ENCODE data around the gene CTRL. TPM values are rescaled to one million over a fixed set of nuclear protein-coding genes. Genes with fewer than 3 reads are reported as not detected.

CTRL gene
- total RNA-seq, 1 donor from 2014 or later = 0.59 TPM

GRCh38 chr16:67927131-67927941 is 4.3 kb downstream of the CTRL start:
- Histone ChIP-seq H3K4me1 (peaks cover 31% of the 10 kb centered on the region), H3K36me3 (peaks cover 60% of the 10 kb centered on the region), H3K27ac (peak overlapping the region; percentile 56), H3K9me3 (no peaks in the 10 kb centered on the region), H3K27me3 (ENCODE audit: low read depth) (no peaks in the 10 kb centered on the region), H3K4me3 (no peak overlapping the region)
- no peak for TF ChIP-seq CTCF (IDR thresholded peaks at IDR 0.05)
- DNase-seq (no peak), ATAC-seq (no peak)
- intact Hi-C loops (cut with DNase I) = no loop called here

GRCh38 chr16:67926181-67926750 is 5.4 kb downstream of the CTRL start:
- intact Hi-C loops (cut with DNase I) = no loop called here
- Histone ChIP-seq H3K4me1 (peaks cover 31% of the 10 kb centered on the region), H3K27ac (peak overlapping the region; percentile 56), H3K27me3 (ENCODE audit: low read depth) (no peaks in the 10 kb centered on the region), H3K9me3 (no peaks in the 10 kb centered on the region), H3K36me3 (peaks cover 59% of the 10 kb centered on the region), H3K4me3 (no peak overlapping the region)
- ATAC-seq (peak in 1 of 2 donors; percentile 18), DNase-seq (peak; percentile 58)
- no peak for TF ChIP-seq CTCF (IDR thresholded peaks at IDR 0.05)

GRCh38 chr16:67924140-67924906 is 7.3 kb downstream of the CTRL start:
- no peak for ATAC-seq
- Histone ChIP-seq H3K4me1 (peaks cover 31% of the 10 kb centered on the region), H3K36me3 (peaks cover 58% of the 10 kb centered on the region), H3K27ac (no peak overlapping the region), H3K9me3 (no peaks in the 10 kb centered on the region), H3K27me3 (ENCODE audit: low read depth) (no peaks in the 10 kb centered on the region), H3K4me3 (no peak overlapping the region)
- intact Hi-C loops (cut with DNase I) = no loop called here
- no peak for DNase-seq
- no peak for TF ChIP-seq CTCF (IDR thresholded peaks at IDR 0.05)

- H3K9me3 ChIP-seq = no peaks in the 10 kb centered on the region
- H3K27me3 ChIP-seq (ENCODE audit: low read depth) = no peaks in the 10 kb centered on the region
- intact Hi-C loops (cut with DNase I) = no loop called here
- no peak for TF ChIP-seq CTCF (IDR thresholded peaks at IDR 0.05)
- no peak overlapping the region for H3K27ac ChIP-seq
- ATAC-seq = no peak
- DNase-seq = no peak
- H3K4me3 ChIP-seq = no peak overlapping the region
- H3K36me3 ChIP-seq = peaks cover 52% of the 10 kb centered on the region
- H3K4me1 ChIP-seq = peaks cover 31% of the 10 kb centered on the region
These were observed 8.1 kb downstream of the CTRL start for GRCh38 chr16:67923414-67924116.

GRCh38 chr16:67922740-67923139 is 8.9 kb downstream of the CTRL start:
- intact Hi-C loops (cut with DNase I) = no loop called here
- DNase-seq (no peak), ATAC-seq (no peak)
- no peak for TF ChIP-seq CTCF (IDR thresholded peaks at IDR 0.05)
- Histone ChIP-seq H3K27ac (no peak overlapping the region), H3K9me3 (no peaks in the 10 kb centered on the region), H3K4me1 (peaks cover 38% of the 10 kb centered on the region), H3K27me3 (ENCODE audit: low read depth) (no peaks in the 10 kb centered on the region), H3K36me3 (peaks cover 46% of the 10 kb centered on the region), H3K4me3 (no peak overlapping the region)
